GM20431 (cell line): ENCODE results near the gene FOXP2.
"Not testable (repeated sequence)": the region's sequence is repeated elsewhere in the genome, so short reads cannot be mapped to it uniquely, and the experiment has no call there.

ENCODE experiments used
- in situ Hi-C: fragments of 300-500 bp; cut with MseI, MboI; formaldehyde crosslinking; loops from one replicate; pipeline ENCODE4 v1.15.0; 2020; ENCODE audit warnings: low sequenced_read_pairs; ENCODE audit not compliant: unreplicated experiment

Gene FOXP2

DNA sequence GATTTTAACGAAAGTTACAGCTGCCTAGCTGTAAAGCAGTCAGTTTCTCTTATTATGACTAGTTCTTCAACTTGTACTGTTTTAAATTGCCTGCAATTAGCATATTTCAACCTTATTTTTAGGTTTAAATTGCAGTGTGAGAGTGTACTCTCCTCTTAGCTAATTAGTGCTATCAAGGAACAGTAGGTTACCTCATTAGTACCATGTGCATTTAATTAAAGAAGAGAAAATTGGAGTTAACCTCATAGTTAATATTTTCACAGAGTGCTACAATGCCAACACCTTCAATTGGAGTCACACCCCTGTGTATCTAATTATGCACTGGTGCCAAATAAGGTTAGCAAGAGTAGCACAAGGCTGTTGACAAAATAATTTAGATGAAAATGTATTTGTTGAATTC is 154.6 kb downstream of the FOXP2 start:
- in situ Hi-C loops, result no loop called here

DNA sequence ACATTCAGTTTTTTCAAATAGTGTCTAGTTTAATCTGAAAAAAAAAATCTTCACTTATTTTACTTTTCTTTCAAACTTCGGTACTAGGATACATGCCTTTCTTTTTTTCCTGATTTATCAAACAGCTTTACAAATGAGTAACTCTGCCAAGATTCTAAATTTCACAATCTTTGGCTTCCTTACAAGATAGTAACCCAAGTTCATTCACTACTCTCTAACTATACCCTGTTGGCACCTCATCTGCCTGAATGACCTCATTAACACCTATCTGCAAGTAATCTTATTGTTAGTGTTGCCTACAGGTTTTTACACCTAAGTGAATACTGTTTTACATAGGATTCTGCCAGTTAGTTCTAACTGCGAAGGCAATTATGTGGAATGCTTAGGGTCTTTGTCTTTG is 159.8 kb downstream of the FOXP2 start:
- in situ Hi-C loops, result no loop called here

DNA sequence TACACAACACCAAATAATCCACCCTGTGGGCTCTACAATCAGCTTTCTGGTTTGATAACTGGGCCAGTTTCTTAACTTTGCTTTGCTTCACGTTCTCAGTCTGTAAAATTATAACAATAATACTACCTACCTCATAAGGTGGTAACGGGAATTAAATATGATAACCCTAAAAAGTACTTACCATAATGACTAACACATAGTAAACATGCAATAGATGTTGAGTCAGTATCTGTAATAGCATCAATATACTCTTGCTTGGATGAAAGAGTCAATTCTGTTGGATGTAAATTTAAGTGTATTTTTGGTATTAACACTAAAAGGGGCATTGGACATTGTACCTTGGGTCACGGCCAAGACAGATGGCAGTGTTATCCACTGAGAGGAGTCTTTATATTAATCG is 160.5 kb downstream of the FOXP2 start:
- in situ Hi-C loops, result no loop called here

DNA sequence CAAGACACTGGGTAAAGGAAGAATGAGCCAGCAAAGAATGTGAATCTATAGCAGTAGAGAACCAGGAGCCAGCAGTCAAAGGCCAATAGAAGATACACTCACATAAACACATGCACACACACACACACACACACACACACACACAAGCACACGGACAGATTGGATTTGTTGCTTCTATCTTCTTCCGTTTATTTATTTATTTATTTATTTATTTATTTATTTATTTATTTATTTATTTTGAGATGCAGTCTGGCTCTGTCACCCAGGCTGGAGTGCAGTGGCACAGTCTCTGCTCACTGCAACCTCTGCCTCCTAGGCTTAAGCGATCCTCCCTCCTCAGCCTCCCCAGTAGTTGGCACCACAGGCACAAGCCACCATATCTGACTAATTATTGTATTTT is 166.3 kb downstream of the FOXP2 start:
- in situ Hi-C loops, result not testable (repeated sequence)

DNA sequence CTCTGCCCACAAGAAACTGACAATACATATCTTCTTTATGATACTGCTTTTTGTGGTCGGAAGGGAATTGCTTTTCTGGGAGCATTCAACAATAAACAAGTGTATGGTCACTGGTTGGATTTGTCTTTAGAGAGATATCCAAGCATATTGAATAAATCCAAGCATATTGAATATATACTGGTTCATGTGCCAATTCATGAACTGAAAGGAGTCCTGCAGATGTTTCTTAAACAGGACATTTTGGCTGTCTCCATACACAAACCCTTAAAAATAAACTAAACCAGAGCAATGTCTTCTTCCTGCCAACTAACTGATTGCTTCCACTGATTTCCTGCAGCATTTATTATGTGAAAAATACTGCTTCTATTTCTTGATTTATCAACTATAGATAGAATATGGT is 173.9 kb downstream of the FOXP2 start:
- in situ Hi-C loops, result no loop called here

DNA sequence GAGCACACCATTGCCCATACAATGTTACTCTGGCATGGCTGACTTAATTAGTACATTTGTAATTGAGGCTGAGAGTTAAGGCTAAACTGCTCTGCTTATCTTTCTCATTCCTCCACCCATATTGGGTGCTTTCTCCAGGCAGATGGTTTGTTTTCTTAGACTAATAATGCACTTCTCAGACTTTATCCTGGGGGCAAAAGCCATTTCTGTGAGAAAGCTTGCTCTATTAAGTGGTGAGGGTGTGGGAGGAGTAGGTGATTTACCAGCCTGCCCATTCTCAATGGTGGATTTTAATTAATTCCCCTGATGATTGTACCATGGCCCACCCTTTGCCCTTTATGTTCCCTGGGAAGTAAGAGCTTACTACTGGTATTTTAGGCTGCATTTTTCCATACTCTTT is 174.8 kb downstream of the FOXP2 start:
- in situ Hi-C loops, result no loop called here

DNA sequence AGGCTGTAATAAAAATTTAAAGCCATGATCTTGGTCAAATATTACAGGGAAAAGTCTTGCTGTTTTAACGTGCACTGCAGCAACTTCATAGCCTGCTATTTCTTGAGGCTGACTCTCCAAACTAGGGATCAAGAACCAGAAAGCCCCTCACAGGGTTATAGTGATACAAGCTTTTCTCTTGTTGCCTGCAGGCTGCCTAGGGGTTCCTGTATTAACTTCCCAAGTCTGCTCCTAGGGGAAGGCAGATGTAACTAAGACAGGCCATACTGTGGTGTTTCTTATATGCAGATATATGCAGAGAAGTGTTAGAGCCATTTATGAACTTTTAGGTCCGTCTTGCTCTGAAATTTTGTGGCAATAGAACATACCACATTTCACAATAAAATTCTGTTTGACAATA is 175.7 kb downstream of the FOXP2 start:
- in situ Hi-C loops, result no loop called here

DNA sequence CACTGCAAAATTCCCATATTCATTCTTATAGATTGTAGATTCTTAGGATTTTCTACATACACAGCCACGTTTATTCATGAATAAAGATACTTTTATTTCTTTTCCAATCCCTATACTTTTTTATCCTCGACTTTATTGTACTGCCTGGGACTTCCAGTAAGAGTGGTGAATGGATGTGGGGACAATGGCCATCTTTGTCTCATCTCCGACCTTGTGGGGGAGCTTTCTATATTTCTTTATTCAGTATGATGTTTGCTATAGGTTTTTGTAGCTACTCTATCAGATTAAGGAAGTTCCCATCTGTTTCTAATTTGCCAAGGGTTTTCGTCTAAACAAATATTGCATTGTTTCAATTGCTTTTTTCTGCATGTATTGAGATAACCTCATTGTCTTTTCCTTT is 184.3 kb downstream of the FOXP2 start:
- in situ Hi-C loops, result no loop called here

DNA sequence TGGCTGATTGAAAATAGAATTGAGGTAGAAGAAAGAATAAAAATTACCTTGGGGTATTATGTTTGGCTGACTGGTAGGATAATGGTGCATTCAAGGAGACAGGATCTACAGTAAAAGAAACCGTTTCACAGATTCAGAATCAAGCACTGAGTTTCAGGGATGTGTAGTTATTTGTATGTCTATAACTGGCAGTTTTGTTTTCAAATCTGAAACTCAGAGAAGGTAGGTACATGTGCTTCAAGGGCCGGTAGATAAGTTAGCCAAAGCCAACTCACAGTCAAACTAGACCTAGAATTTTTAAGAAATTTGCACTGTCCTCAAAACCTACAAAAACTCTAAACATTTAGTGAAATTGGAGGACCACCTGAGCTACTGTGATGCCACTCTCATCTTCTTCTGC is 191.5 kb downstream of the FOXP2 start:
- in situ Hi-C loops, result no loop called here

DNA sequence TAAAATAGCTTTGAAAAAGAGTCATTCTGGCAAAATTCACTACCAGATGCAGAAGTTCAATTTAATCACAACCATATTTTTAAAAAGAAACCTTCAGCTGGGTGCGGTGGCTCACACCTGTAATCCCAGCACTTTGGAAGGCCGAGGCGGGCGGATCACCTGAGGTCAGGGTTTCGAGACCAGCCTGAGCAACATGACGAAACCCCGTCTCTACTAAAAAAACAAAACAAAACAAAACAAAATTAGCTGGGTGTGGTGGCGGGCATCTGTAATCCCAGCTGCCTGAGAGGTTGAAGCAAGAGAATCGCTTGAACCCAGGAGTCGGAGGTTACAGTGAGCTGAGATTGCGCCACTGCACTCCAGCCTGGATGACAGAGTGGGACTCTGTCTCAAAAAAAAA is 194.2 kb downstream of the FOXP2 start:
- in situ Hi-C loops, result not testable (repeated sequence)

DNA sequence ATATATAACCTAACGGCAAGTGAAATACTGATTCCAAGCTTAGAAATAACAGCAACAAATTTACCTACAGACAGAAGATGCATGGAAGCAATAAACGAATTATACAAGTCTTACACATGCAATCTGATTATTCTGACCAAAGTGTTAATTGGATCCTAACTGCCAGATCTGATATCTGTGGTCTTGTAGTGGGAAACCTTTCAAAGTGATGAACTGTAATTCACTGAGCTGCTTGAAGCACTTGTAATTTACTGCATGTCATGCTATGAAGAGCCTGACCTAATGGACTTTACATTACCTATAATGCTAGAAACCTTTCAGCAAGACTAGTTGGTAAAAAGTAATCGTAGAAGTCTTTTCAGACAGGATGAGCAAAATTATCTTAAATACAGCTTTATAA is 205.6 kb downstream of the FOXP2 start:
- in situ Hi-C loops, result no loop called here

DNA sequence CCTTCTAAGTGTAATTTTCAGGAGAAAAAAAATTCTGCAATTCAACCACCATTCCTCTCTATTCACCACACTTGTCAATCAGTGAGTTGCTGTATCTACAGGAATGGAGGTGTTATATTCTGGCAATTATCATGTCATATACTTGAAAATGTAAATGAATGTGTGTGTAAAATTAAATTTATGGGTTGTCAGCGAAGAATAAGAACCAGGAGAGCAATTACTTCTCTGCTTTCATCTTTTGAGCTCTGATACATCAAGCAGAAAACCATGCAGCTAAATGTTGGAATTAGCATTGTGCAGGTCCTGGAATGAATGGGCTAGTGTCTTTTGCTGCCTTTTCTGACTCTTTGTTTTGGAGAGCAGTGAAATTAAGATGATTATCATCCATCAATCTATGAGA is 207.6 kb downstream of the FOXP2 start:
- in situ Hi-C loops, result no loop called here

DNA sequence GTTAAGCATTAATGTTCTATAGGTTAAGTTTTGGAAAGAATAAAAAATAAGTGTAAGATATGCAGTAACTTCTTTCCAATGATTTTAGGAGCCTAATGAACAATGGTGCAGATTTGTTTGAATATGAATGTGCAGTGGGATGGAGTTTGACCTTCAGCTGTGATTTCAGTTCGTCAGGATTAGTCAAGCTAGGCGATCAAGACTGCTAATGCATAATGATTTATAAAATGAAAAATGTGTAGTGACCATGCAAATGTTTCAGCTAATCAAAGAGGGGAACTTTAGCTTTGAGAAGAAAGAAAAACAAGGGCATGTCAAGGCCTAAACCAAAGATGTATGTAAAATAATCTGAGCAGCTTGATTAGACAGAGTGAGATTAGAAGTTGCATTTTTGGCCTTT is 208.5 kb downstream of the FOXP2 start:
- in situ Hi-C loops, result no loop called here

DNA sequence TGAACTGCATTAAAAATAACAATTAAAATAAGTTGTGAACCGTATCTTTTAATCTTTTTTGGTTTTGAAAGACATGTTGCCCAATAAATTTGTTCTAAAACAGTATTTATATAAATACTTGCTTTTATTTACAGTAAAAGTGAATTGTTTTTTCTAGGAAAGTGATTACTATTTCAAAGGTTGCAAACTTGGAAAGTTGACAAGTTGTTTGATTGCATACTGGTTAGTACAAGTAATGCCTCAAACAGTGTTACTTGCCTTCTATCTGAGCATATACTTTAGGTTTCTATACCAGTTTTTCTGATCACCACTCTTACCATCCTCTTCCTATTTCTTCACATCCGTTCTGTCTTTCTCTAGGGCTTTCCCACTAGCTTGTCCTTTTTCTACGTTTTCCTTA is 212.6 kb downstream of the FOXP2 start:
- in situ Hi-C loops, result no loop called here

DNA sequence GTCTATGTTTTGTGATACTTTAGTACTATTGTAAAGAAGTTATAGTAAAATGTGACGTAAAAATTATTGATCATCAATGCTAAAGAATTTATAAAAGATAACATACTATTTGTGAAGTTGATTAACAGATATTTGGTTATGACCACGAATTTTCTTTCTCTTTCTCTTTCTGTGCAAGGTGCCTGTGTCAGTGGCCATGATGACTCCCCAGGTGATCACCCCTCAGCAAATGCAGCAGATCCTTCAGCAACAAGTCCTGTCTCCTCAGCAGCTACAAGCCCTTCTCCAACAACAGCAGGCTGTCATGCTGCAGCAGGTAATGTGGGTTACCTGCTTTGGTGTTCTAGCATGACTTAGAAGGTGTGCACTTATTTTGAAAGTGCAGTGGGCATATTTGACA is 213.7 kb downstream of the FOXP2 start:
- in situ Hi-C loops, result no loop called here

DNA sequence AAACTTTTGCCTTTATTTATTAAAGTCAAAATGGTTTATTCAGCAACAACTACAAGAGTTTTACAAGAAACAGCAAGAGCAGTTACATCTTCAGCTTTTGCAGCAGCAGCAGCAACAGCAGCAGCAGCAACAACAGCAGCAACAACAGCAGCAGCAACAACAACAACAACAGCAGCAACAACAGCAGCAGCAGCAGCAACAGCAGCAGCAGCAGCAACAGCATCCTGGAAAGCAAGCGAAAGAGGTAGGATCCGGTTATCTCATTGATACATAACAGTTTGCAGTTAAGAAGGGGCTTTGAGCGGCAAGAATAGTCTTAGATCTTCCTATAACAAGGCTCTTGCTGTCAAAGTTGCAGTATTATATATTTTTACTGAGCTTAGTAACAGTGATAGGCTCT is 215.1 kb downstream of the FOXP2 start:
- in situ Hi-C loops, result no loop called here

DNA sequence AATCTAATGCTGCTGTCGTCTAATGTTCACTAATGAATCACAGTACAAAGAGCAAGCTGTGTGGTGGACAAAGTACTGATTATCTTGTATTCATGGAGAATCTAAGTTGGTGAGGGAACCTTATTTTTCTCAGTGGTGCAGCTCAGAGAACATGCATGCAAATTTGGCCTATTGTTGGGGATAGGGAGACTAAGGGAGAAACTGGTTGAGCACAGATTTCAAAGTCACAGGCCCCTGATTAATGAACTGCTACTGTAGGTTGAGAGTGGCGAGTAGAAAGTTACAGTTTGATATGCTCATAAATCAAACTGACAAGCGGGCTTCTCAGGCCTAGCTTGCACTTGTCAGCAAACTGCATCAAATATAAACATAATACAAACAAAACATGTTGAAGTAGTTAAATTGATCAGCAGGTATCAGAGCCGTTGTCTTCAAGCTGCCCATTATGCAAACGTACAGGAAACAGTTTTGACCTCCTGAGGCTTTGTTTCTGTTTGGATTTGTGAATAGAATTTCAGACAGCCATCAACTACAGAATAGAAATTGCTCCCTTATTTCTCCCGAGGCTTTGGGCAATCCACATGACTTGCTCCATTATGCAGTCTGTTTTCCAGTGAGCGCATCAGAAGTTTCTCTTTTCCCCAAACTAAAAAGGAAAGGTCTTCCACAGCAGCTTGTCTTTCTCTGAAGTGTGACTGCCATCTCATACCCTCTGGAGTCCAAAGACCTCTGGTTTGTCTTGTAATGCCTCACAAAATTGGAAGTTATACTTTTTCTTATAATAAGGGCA is 215.8 kb downstream of the FOXP2 start:
- in situ Hi-C loops, result no loop called here

DNA sequence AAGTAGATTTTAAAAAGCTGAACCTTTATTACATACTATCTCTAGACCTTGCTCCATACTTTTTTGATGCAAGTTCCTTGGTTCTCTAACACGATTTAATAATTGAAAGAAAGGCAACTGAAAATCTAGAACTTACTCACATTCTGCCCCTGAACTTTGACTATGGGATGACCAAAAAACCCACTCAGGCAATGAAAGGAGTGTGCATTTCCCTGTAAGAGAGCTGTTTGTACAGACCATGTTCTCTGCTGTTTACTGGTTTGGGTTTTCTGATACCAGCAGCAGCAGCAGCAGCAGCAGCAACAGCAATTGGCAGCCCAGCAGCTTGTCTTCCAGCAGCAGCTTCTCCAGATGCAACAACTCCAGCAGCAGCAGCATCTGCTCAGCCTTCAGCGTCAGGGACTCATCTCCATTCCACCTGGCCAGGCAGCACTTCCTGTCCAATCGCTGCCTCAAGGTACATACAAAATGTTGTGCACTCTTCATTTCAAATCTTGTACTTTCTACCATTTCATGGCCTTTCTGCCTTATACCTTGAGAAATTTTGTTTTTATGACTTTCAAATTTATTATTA is 216.7 kb downstream of the FOXP2 start:
- in situ Hi-C loops, result no loop called here

DNA sequence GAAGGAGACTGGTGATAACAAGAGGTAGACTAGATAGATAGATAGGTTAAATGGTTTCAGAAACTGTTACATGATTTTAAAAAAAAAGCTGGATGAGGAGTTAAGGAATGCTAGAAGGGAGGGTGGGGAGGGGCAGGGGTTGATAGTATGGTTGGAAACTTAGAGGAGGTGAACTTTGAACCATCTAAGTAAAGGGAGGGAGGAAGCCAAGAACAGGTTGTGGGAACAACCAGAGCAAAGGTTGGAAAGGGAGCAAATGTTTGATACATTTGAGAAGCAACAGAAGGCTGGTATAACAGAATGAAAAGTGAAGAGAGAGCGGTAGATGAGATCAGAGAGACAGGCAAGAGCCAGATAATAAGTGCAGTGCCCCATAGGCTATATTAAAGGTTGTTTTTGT is 224.8 kb downstream of the FOXP2 start:
- in situ Hi-C loops, result no loop called here

DNA sequence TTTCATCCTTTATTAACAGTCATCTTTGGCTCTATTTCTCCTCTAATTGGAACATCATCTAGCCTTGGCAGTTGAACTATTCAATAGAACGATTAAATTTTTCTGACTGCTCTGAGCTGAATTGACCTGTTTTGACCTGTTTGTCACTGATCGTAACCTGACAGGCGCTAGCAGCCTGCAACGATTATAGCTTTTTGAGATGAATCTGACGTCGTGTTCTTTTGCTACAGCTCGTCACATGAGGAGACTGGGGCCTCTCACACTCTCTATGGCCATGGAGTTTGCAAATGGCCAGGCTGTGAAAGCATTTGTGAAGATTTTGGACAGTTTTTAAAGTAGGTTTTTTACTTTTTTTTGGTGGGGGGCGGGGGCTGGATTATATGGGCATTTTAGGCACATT is 229.8 kb downstream of the FOXP2 start:
- in situ Hi-C loops, result no loop called here

DNA sequence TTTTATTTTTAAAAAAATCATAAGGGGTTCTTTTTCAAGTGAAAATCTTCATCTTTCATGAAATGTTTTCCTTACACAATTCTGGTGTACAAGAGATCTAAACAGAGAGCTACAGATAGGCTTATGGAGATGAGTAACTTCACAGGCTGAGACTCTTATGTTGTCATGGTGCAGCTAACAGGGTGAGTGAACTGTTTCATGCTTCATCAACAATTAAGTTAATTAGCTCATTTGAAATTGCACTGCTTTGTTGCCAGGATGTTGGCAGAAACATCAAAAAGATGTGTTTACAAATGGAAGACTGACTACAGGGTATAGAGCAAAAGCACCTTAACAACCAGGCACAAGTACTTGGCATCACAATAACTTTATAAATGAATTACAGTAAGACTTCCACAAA is 230.8 kb downstream of the FOXP2 start:
- in situ Hi-C loops, result no loop called here

DNA sequence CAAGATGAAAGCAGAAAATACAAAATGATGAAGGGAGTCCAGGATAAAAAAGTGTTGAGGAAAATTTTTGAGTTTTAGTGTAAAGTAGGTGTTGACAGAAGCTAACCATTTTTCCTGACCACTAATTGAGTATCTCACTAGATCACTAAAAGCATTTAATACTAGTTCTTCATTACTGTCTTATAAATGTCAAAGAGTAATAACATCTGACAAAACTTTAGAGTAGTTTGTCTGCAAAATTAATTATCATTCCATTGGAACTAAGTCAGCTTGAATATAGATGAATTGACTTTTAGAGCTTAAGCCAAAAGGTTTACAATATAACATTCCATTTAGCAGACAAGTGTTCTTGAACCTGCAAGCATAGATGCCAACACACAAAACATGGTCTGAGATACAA is 232.9 kb downstream of the FOXP2 start:
- in situ Hi-C loops, result no loop called here
